GM12878 (cell line): Measurements from ENCODE around the gene CTNNA1. TPM values are rescaled to one million over a fixed set of nuclear protein-coding genes. Genes with fewer than 3 reads are reported as not detected.

Source experiments
- ATAC-seq: fragments of 200-7000 bp; cut with Tn5 transposase; 3 replicates; pipeline ENCODE4 v1.9.1; 2020; ENCODE audit warnings: mild to moderate bottlenecking, moderate library complexity
- BruUV-seq: library from RNA; stranded (reverse); fragments of 400-500 nt; replicated peaks from 2 replicates; lab custom pipeline; 2021; lab: Mats Ljungman, UMichigan
- CTCF ChIA-PET: fragments of 300-600 bp; sonication (Branson Sonifier 250); formaldehyde crosslinking; extraction: SDS; loops from one replicate; lab custom pipeline; 2021; ENCODE audit warnings: inconsistent platforms; lab: Yijun Ruan, JAX
- POLR2A ChIA-PET: fragments of 350-600 bp; formaldehyde crosslinking; extraction: SDS; loops from one replicate; lab custom pipeline; 2021; ENCODE audit warnings: inconsistent platforms; lab: Charles Lee
- RAD21 ChIA-PET: fragments of 300-600 bp; sonication (Branson Sonifier 250); formaldehyde crosslinking; loops from one replicate; lab custom pipeline; 2023; ENCODE audit warnings: antibody characterized with exemption; ENCODE audit not compliant: unreplicated experiment; lab: Charles Lee
- SMC1A ChIA-PET: fragments of 300-600 bp; sonication (Branson Sonifier 250); formaldehyde crosslinking; loops from one replicate; lab custom pipeline; 2023; ENCODE audit not compliant: unreplicated experiment, uncharacterized antibody; lab: Charles Lee
- DNase-seq: peaks from one replicate; pipeline ENCODE4 v3.0.0-alpha.2; 2011; ENCODE audit warnings: low read depth, low spot score
- FAIRE-seq: peaks from 3 replicates; lab custom pipeline; 2011; peaks lifted over from hg19 to GRCh38; lab: Jason Lieb, UNC
- H2AFZ ChIP-seq: 2 replicates; pipeline ENCODE4 v1.6.0; 2011; ENCODE audit warnings: low read depth, low read length, control low read depth; ENCODE audit not compliant: control insufficient read depth
- H3K27ac ChIP-seq: 2 replicates; pipeline ENCODE4 v1.5.1; 2011; ENCODE audit warnings: control low read depth; ENCODE audit not compliant: control insufficient read depth, insufficient read depth
- H3K27me3 ChIP-seq, 2 experiments: replicated peaks in 1 of 2; 2 replicates each; pipeline versions ENCODE4 v1.6.0 to v1.6.1; 2011; ENCODE audit warnings: low read length in 1 of 2; ENCODE audit not compliant: control insufficient read depth in 2 of 2, insufficient read depth in 2 of 2
- H3K36me3 ChIP-seq, 2 experiments: 2 replicates each; pipeline ENCODE4 v1.5.1; 2011; ENCODE audit warnings: low read length in 1 of 2; ENCODE audit not compliant: control insufficient read depth in 2 of 2, insufficient read depth in 2 of 2
- H3K4me1 ChIP-seq: 2 replicates; pipeline ENCODE4 v1.6.1; 2011; ENCODE audit warnings: mild to moderate bottlenecking, low read length, moderate library complexity, mixed read lengths; ENCODE audit not compliant: control insufficient read depth, insufficient read depth
- H3K4me2 ChIP-seq: 2 replicates; pipeline ENCODE4 v1.6.0; 2011; ENCODE audit warnings: control low read depth; ENCODE audit not compliant: control insufficient read depth, insufficient read depth
- H3K4me3 ChIP-seq: fragments of 200-600 bp; sonication (generic); 2 replicates; pipeline ENCODE4 v1.5.1; 2016
- H3K79me2 ChIP-seq: 2 replicates; pipeline ENCODE4 v1.6.0; 2011; ENCODE audit warnings: low read length; ENCODE audit not compliant: control insufficient read depth, insufficient read depth
- H3K9ac ChIP-seq: 2 replicates; pipeline ENCODE4 v1.8.0; 2011; ENCODE audit warnings: low read length, control low read depth, mixed read lengths; ENCODE audit not compliant: control insufficient read depth, insufficient read depth
- H3K9me3 ChIP-seq: replicated peaks from 3 replicates; pipeline ENCODE4 v1.5.1; 2011; ENCODE audit warnings: mild to moderate bottlenecking, low read length; ENCODE audit not compliant: control insufficient read depth, insufficient read depth
- H4K20me1 ChIP-seq: 2 replicates; pipeline ENCODE4 v1.6.0; 2011; ENCODE audit not compliant: control insufficient read depth, insufficient read depth
- BCL11A ChIP-seq: IDR thresholded peaks from 2 replicates; pipeline ENCODE4 v1.6.1; 2011; ENCODE audit warnings: low read depth, low read length
- CEBPB ChIP-seq, 2 experiments: fragments of 150-350 bp in 1 of 2; IDR thresholded peaks; 2 replicates each; pipeline ENCODE4 v1.6.1; 2012 to 2014; ENCODE audit warnings: low read depth in 2 of 2, low read length in 2 of 2, borderline replicate concordance in 1 of 2, inconsistent platforms in 1 of 2
- EP300 ChIP-seq, 2 experiments: fragments of 150-350 bp in 1 of 2; IDR thresholded peaks; 2 replicates each; pipeline ENCODE4 v1.6.1; 2011 to 2012; ENCODE audit warnings: low read depth in 2 of 2, low read length in 2 of 2, borderline replicate concordance in 1 of 2, improper control_type of control experiment in 1 of 2, inconsistent platforms in 1 of 2; ENCODE audit not compliant: control insufficient read depth in 1 of 2
- MEF2A ChIP-seq: IDR thresholded peaks from 2 replicates; pipeline ENCODE4 v1.6.1; 2011; ENCODE audit warnings: low read depth, mild to moderate bottlenecking, low read length, moderate library complexity; ENCODE audit not compliant: insufficient read depth
- NBN ChIP-seq: fragments of 450-650 bp; IDR thresholded peaks from 2 replicates; pipeline ENCODE4 v1.6.1; 2016
- NFXL1 ChIP-seq: fragments of 450-650 bp; IDR thresholded peaks from 2 replicates; pipeline ENCODE4 v1.6.1; 2017; ENCODE audit warnings: antibody characterized with exemption, mild to moderate bottlenecking, borderline replicate concordance
- TCF12 ChIP-seq: IDR thresholded peaks from 2 replicates; pipeline ENCODE4 v1.6.1; 2011; ENCODE audit warnings: low read depth, mild to moderate bottlenecking, low read length
- WGBS: methylation state at CpG from one replicate; pipeline ENCODE4 v1.1.6; 2016; ENCODE audit warnings: low lambda C conversion rate; ENCODE audit not compliant: insufficient replicate concordance, insufficient coverage; ENCODE audit errors: missing lambda C conversion rate; 5-methylcytosine and 5-hydroxymethylcytosine counted together
- in situ Hi-C: fragments of 300-500 bp; cut with MboI; formaldehyde crosslinking; loops from 9 replicates; pipeline ENCODE4 v1.14.3; 2018; ENCODE audit warnings: mixed read lengths
- intact Hi-C: fragments of 100-400 bp; cut with micrococcal nuclease; formaldehyde crosslinking; loops from one replicate; pipeline ENCODE4 v1.14.2; 2022; ENCODE audit not compliant: unreplicated experiment
- polyA plus RNA-seq, 11 experiments: library from polyadenylated mRNA; depleted of rRNA in 4 of 11; unstranded in 6 of 11; stranded (reverse) in 5 of 11; fragments of >200 nt; fragmentation: Nextera tagmentation in 4 of 11; fragmentation: Illumina TruSeq in 1 of 11; extraction: Ambion mirVana in 4 of 11; extraction: Trizol in 1 of 11; gene quantifications; 1 replicate in 1 of 11; 2 replicates in 10 of 11; pipeline versions ENCODE4 v1.2.1 to v1.2.3, GENCODE V29; 2011 to 2016; ENCODE audit warnings: inconsistent platforms in 2 of 11, missing spikeins in 2 of 11, low read depth in 1 of 11
- total RNA-seq, 4 experiments: library from RNA; depleted of rRNA in 3 of 4; stranded (reverse); fragments of >200 nt in 3 of 4; fragmentation: Illumina TruSeq in 1 of 4; extraction: Trizol in 1 of 4; gene quantifications; 2 replicates each; pipeline versions ENCODE4 v1.2.1 to v1.2.3, GENCODE V29; 2013 to 2021
- TF ChIP-seq, protein P1 (sequence below): IDR thresholded peaks from 2 replicates; pipeline ENCODE4 v1.6.1; 2012; ENCODE audit warnings: low read depth, low read length, improper control_type of control experiment
- TF ChIP-seq, protein P2 (sequence below): fragments of 450-650 bp; formaldehyde crosslinking; IDR thresholded peaks from 2 replicates; pipeline ENCODE4 v1.4.0; 2022; ENCODE audit warnings: mild to moderate bottlenecking, moderate library complexity
- TF ChIP-seq, protein P3 (sequence below): fragments of 450-650 bp; IDR thresholded peaks from 2 replicates; pipeline ENCODE4 v1.6.1; 2017; ENCODE audit warnings: mild to moderate bottlenecking, moderate library complexity
- TF ChIP-seq, protein P4 (sequence below): fragments of 450-650 bp; IDR thresholded peaks from 2 replicates; pipeline ENCODE4 v1.6.1; 2017; ENCODE audit warnings: mild to moderate bottlenecking

The CTNNA1 gene
- total and polyA plus RNA-seq, 10 of the 15 experiments (the other 5 are each of a cell fraction or from before 2014, with no cell fraction given), result 32.6 to 104 (median 57.7) TPM

DNA sequence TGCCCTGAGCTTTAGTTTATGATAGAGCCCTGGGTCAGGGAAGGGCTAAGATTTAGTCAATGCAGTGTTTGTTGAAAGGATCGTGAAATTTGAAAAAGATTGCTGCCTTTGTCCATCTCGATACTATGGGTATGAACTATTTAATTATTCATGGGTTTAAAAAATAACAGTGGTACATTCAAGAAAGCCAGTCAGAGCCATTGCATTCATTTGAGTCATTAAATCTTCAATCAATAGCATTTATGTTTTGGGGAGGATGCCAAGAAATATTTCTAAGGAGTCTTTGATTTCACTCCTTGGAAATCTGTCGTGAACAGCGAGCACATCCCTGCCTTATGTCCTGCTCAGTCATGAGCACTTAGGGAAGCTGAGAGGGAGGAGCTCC, 176.3 kb downstream of the CTNNA1 start (continued):
- TF ChIP-seq, protein P1, sequence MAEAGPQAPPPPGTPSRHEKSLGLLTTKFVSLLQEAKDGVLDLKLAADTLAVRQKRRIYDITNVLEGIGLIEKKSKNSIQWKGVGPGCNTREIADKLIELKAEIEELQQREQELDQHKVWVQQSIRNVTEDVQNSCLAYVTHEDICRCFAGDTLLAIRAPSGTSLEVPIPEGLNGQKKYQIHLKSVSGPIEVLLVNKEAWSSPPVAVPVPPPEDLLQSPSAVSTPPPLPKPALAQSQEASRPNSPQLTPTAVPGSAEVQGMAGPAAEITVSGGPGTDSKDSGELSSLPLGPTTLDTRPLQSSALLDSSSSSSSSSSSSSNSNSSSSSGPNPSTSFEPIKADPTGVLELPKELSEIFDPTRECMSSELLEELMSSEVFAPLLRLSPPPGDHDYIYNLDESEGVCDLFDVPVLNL, result no peak
- TF ChIP-seq TCF12, result no peak
- no peak for TF ChIP-seq NFXL1

DNA sequence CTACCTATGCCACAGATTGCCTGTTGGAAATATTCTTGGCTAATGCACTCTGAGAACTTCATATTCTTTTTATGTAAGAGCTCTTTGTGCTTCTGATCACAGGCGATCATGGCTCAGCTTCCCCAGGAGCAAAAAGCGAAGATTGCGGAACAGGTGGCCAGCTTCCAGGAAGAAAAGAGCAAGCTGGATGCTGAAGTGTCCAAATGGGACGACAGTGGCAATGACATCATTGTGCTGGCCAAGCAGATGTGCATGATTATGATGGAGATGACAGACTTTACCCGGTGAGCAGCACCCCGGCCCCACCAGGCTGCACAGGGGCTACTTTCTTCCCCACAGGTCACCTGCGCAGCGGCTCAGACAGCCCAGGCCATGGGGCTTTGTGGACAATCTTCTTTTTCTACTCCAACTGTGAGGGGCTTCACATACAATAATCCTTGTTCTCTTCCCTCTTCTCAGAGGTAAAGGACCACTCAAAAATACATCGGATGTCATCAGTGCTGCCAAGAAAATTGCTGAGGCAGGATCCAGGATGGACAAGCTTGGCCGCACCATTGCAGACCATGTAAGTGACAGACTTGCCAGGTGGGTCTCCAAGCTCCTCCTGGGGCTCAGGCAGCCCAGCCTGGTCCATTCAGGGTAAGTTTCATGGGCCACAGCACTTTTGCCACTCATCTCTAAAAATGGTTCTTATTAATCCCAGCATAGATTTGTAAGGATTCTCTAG, 177.3 kb downstream of the CTNNA1 start:
- no peaks in the 10 kb centered on the region for H4K20me1 ChIP-seq
- 94% methylated on average over 10 of the region's 10 CpGs for WGBS
- ATAC-seq, result no peak
- BruUV-seq, result no TSS peak
- RAD21 ChIA-PET, result no interaction called here
- intact Hi-C loops, result no loop called here
- SMC1A ChIA-PET, result no interaction called here
- POLR2A ChIA-PET, result no interaction called here
- H3K4me1 ChIP-seq, result no peaks in the 10 kb centered on the region
- no peak for DNase-seq
- H3K36me3 ChIP-seq, result peaks cover 25% of the 10 kb centered on the region in 2 experiments
- no peak for FAIRE-seq
- H2AFZ ChIP-seq, result no peak overlapping the region
- no peak overlapping the region for H3K4me3 ChIP-seq
- in situ Hi-C loops, result no loop called here
- CTCF ChIA-PET, result interaction anchor here (0.6 kb wide), 1 partner anchor 33 kb away, joined by 3 read pairs; no protein-coding TSS in a partner anchor
- no peak overlapping the region for H3K27ac ChIP-seq
- no peaks in the 10 kb centered on the region for H3K9me3 ChIP-seq
- H3K79me2 ChIP-seq, result no peaks in the 10 kb centered on the region
- H3K4me2 ChIP-seq, result no peak overlapping the region
- no peak overlapping the region for H3K9ac ChIP-seq
- H3K27me3 ChIP-seq, result no peaks in the 10 kb centered on the region
- TF ChIP-seq, protein P2, sequence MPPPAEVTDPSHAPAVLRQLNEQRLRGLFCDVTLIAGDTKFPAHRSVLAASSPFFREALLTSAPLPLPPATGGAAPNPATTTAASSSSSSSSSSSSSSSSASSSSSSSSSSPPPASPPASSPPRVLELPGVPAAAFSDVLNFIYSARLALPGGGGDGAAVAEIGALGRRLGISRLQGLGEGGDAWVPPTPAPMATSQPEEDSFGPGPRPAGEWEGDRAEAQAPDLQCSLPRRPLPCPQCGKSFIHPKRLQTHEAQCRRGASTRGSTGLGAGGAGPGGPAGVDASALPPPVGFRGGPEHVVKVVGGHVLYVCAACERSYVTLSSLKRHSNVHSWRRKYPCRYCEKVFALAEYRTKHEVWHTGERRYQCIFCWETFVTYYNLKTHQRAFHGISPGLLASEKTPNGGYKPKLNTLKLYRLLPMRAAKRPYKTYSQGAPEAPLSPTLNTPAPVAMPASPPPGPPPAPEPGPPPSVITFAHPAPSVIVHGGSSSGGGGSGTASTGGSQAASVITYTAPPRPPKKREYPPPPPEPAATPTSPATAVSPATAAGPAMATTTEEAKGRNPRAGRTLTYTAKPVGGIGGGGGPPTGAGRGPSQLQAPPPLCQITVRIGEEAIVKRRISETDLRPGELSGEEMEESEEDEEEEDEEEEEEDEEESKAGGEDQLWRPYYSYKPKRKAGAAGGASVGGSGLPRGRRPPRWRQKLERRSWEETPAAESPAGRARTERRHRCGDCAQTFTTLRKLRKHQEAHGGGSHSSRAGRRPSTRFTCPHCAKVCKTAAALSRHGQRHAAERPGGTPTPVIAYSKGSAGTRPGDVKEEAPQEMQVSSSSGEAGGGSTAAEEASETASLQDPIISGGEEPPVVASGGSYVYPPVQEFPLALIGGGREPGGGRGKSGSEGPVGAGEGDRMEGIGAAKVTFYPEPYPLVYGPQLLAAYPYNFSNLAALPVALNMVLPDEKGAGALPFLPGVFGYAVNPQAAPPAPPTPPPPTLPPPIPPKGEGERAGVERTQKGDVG, result no peak
- TF ChIP-seq EP300 (IDR thresholded peaks at IDR 0.05; ENCODE audit: borderline replicate concordance in 1 of 2, control insufficient read depth in 1 of 2, low read depth in 2 of 2, low read length in 2 of 2) (no peak), NBN (no peak), CEBPB (IDR thresholded peaks at IDR 0.05; ENCODE audit: borderline replicate concordance in 1 of 2, low read depth in 2 of 2, low read length in 2 of 2) (no peak), BCL11A (no peak), MEF2A (no peak)
- TF ChIP-seq, protein P3, sequence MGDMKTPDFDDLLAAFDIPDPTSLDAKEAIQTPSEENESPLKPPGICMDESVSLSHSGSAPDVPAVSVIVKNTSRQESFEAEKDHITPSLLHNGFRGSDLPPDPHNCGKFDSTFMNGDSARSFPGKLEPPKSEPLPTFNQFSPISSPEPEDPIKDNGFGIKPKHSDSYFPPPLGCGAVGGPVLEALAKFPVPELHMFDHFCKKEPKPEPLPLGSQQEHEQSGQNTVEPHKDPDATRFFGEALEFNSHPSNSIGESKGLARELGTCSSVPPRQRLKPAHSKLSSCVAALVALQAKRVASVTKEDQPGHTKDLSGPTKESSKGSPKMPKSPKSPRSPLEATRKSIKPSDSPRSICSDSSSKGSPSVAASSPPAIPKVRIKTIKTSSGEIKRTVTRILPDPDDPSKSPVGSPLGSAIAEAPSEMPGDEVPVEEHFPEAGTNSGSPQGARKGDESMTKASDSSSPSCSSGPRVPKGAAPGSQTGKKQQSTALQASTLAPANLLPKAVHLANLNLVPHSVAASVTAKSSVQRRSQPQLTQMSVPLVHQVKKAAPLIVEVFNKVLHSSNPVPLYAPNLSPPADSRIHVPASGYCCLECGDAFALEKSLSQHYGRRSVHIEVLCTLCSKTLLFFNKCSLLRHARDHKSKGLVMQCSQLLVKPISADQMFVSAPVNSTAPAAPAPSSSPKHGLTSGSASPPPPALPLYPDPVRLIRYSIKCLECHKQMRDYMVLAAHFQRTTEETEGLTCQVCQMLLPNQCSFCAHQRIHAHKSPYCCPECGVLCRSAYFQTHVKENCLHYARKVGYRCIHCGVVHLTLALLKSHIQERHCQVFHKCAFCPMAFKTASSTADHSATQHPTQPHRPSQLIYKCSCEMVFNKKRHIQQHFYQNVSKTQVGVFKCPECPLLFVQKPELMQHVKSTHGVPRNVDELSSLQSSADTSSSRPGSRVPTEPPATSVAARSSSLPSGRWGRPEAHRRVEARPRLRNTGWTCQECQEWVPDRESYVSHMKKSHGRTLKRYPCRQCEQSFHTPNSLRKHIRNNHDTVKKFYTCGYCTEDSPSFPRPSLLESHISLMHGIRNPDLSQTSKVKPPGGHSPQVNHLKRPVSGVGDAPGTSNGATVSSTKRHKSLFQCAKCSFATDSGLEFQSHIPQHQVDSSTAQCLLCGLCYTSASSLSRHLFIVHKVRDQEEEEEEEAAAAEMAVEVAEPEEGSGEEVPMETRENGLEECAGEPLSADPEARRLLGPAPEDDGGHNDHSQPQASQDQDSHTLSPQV, result no peak
- TF ChIP-seq, protein P4, sequence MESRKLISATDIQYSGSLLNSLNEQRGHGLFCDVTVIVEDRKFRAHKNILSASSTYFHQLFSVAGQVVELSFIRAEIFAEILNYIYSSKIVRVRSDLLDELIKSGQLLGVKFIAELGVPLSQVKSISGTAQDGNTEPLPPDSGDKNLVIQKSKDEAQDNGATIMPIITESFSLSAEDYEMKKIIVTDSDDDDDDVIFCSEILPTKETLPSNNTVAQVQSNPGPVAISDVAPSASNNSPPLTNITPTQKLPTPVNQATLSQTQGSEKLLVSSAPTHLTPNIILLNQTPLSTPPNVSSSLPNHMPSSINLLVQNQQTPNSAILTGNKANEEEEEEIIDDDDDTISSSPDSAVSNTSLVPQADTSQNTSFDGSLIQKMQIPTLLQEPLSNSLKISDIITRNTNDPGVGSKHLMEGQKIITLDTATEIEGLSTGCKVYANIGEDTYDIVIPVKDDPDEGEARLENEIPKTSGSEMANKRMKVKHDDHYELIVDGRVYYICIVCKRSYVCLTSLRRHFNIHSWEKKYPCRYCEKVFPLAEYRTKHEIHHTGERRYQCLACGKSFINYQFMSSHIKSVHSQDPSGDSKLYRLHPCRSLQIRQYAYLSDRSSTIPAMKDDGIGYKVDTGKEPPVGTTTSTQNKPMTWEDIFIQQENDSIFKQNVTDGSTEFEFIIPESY, result no peak
